ENCODE results near the gene TMEM82.

The TMEM82 gene

GRCh38 chr1:15771836-15772515 lies 29.7 kb downstream of the TMEM82 start:
- DNase-seq (ENCODE audit: low read depth) = no peak
- no peak overlapping the region for H3K4me3 ChIP-seq (ENCODE audit: control insufficient read depth, low read depth, low read length)
- no peak for TF ChIP-seq CTCF (conservative IDR thresholded peaks at IDR 0.05; ENCODE audit: control insufficient read depth, insufficient read depth, low read depth, low read length)

- TF ChIP-seq CTCF (conservative IDR thresholded peaks at IDR 0.05; ENCODE audit: control insufficient read depth, insufficient read depth, low read depth, low read length) = no peak
- no peak for DNase-seq (ENCODE audit: low read depth)
- no peak overlapping the region for H3K4me3 ChIP-seq (ENCODE audit: control insufficient read depth, low read depth, low read length)
These were observed 33.4 kb downstream of the TMEM82 start for GRCh38 chr1:15775706-15776105.

GRCh38 chr1:15777909-15778707 lies 35.8 kb downstream of the TMEM82 start:
- DNase-seq (ENCODE audit: low read depth) = no peak
- no peak overlapping the region for H3K4me3 ChIP-seq (ENCODE audit: control insufficient read depth, low read depth, low read length)
- no peak for TF ChIP-seq CTCF (conservative IDR thresholded peaks at IDR 0.05; ENCODE audit: control insufficient read depth, insufficient read depth, low read depth, low read length)

GRCh38 chr1:15785683-15786082 lies 43.4 kb downstream of the TMEM82 start:
- DNase-seq (ENCODE audit: low read depth) = no peak
- no peak for TF ChIP-seq CTCF (conservative IDR thresholded peaks at IDR 0.05; ENCODE audit: control insufficient read depth, insufficient read depth, low read depth, low read length)
- H3K4me3 ChIP-seq (ENCODE audit: control insufficient read depth, low read depth, low read length) = no peak overlapping the region

- no peak overlapping the region for H3K4me3 ChIP-seq (ENCODE audit: control insufficient read depth, low read depth, low read length)
- peak; percentile 49 for DNase-seq (ENCODE audit: low read depth)
- TF ChIP-seq CTCF (conservative IDR thresholded peaks at IDR 0.05; ENCODE audit: control insufficient read depth, insufficient read depth, low read depth, low read length) = no peak
These were observed 44.3 kb downstream of the TMEM82 start for GRCh38 chr1:15786581-15786980.

- DNase-seq (ENCODE audit: low read depth) = peak; percentile 78
- TF ChIP-seq CTCF (conservative IDR thresholded peaks at IDR 0.05; ENCODE audit: control insufficient read depth, insufficient read depth, low read depth, low read length) = no peak
- no peak overlapping the region for H3K4me3 ChIP-seq (ENCODE audit: control insufficient read depth, low read depth, low read length)
These were observed 46.5 kb downstream of the TMEM82 start for GRCh38 chr1:15788624-15789301.
